HepG2 (cell line): Measurements from ENCODE around the gene SPOPL. TPM values are rescaled to one million over a fixed set of nuclear protein-coding genes. Genes with fewer than 3 reads are reported as not detected.

Experiments used
- FOXK2 ChIP-seq: fragments of 450-650 bp; IDR thresholded peaks from 2 replicates; pipeline ENCODE4 v1.6.1; 2016
- HMG20B ChIP-seq: conservative IDR thresholded peaks from 2 replicates; pipeline ENCODE4 v1.6.1; 2016; ENCODE audit warnings: missing genetic modification reagents, missing compliant biosample characterization
- ISL2 ChIP-seq: sonication (generic); formaldehyde crosslinking; IDR thresholded peaks from 2 replicates; pipeline ENCODE4 v1.5.0; 2020; ENCODE audit warnings: missing genetic modification reagents
- KLF16 ChIP-seq, 2 experiments: sonication (generic) in 1 of 2; formaldehyde crosslinking in 1 of 2; IDR thresholded peaks; 2 replicates each; pipeline versions ENCODE4 v1.6.1 to v1.8.0; 2016 to 2023; ENCODE audit warnings: missing genetic modification reagents in 2 of 2, missing compliant biosample characterization in 1 of 2
- MAFG ChIP-seq: sonication (generic); formaldehyde crosslinking; IDR thresholded peaks from 2 replicates; pipeline ENCODE4 v1.5.1; 2020; ENCODE audit warnings: mild to moderate bottlenecking, missing genetic modification reagents
- MBD4 ChIP-seq: IDR thresholded peaks from 2 replicates; pipeline ENCODE4 v1.6.1; 2012; ENCODE audit warnings: low read length, inconsistent platforms, borderline replicate concordance
- MLLT10 ChIP-seq: sonication (generic); formaldehyde crosslinking; IDR thresholded peaks from 2 replicates; pipeline ENCODE4 v1.4.0; 2020; ENCODE audit warnings: missing genetic modification reagents
- PAX8 ChIP-seq: sonication (generic); formaldehyde crosslinking; IDR thresholded peaks from 2 replicates; pipeline ENCODE4 v1.8.0; 2022; ENCODE audit warnings: mild to moderate bottlenecking, missing genetic modification reagents, borderline replicate concordance
- POGZ ChIP-seq: sonication (generic); formaldehyde crosslinking; IDR thresholded peaks from 2 replicates; pipeline ENCODE4 v1.4.0; 2020; ENCODE audit warnings: mild to moderate bottlenecking, missing genetic modification reagents
- RBAK ChIP-seq: sonication (generic); formaldehyde crosslinking; IDR thresholded peaks from 2 replicates; pipeline ENCODE4 v1.5.1; 2020; ENCODE audit warnings: mild to moderate bottlenecking, missing genetic modification reagents
- REST ChIP-seq, 2 experiments: IDR thresholded peaks; 2 replicates each; pipeline ENCODE4 v1.6.1; 2011 to 2012; ENCODE audit warnings: low read length in 2 of 2, borderline replicate concordance in 1 of 2, low read depth in 1 of 2, mild to moderate bottlenecking in 1 of 2, moderate library complexity in 1 of 2
- RORA ChIP-seq: sonication (generic); formaldehyde crosslinking; IDR thresholded peaks from 2 replicates; pipeline ENCODE4 v1.5.0; 2020; ENCODE audit warnings: mild to moderate bottlenecking, missing genetic modification reagents, moderate library complexity
- STAT6 ChIP-seq: sonication (generic); formaldehyde crosslinking; IDR thresholded peaks from 2 replicates; pipeline ENCODE4 v1.4.0; 2020; ENCODE audit warnings: missing genetic modification reagents, mild to moderate bottlenecking, borderline replicate concordance
- THAP11 ChIP-seq: IDR thresholded peaks from 2 replicates; pipeline ENCODE4 v1.6.1; 2016; ENCODE audit warnings: missing biosample characterization, missing genetic modification reagents
- ZNF337 ChIP-seq: sonication (generic); formaldehyde crosslinking; IDR thresholded peaks from 2 replicates; pipeline ENCODE4 v1.5.1; 2020; ENCODE audit warnings: missing genetic modification reagents, low read depth, mild to moderate bottlenecking, borderline replicate concordance
- ZNF503 ChIP-seq: sonication (generic); formaldehyde crosslinking; IDR thresholded peaks from 2 replicates; pipeline ENCODE4 v1.4.0; 2020; ENCODE audit warnings: missing genetic modification reagents
- ZNF564 ChIP-seq: sonication (generic); formaldehyde crosslinking; IDR thresholded peaks from 2 replicates; pipeline ENCODE4 v1.8.1; 2023; ENCODE audit warnings: mild to moderate bottlenecking, missing genetic modification reagents
- ZNF800 ChIP-seq: sonication (generic); formaldehyde crosslinking; IDR thresholded peaks from 2 replicates; pipeline ENCODE4 v1.4.0; 2020; ENCODE audit warnings: missing genetic modification reagents
- ZNF879 ChIP-seq: sonication (generic); formaldehyde crosslinking; IDR thresholded peaks from 2 replicates; pipeline ENCODE4 v1.8.1; 2023; ENCODE audit warnings: missing genetic modification reagents
- polyA plus RNA-seq, 8 experiments: library from polyadenylated mRNA; depleted of rRNA in 3 of 8; stranded (reverse) in 7 of 8; unstranded in 1 of 8; fragments of >200 nt; fragmentation: Illumina TruSeq in 4 of 8; extraction: Trizol in 4 of 8; gene quantifications; 2 replicates each; pipeline versions ENCODE4 v1.2.1 to v1.2.3, GENCODE V29; 2011 to 2016; ENCODE audit warnings: low read depth in 4 of 8, missing spikeins in 1 of 8, mixed read lengths in 1 of 8; ENCODE audit not compliant: insufficient read depth in 1 of 8
- total RNA-seq, 5 experiments: library from RNA; depleted of rRNA; stranded (reverse); fragments of >200 nt; fragmentation: Illumina TruSeq; extraction: Trizol; gene quantifications; 2 replicates each; pipeline ENCODE4 v1.2.3, GENCODE V29; 2016; ENCODE audit warnings: low read depth in 1 of 5

The SPOPL gene
- total and polyA plus RNA-seq, 2 of the 13 experiments (the other 11 are each of a cell fraction or from before 2014, with no cell fraction given), result 12.6 to 51.6 TPM

GRCh38 chr2:138490673-138491494 is 10.7 kb upstream of the SPOPL start (continued):
- TF ChIP-seq ZNF337 (CRISPR knock-in tag) (no peak), ZNF503 (CRISPR knock-in tag) (peak; percentile 97), ISL2 (peak; percentile 99), PAX8 (CRISPR knock-in tag) (no peak), STAT6 (CRISPR knock-in tag) (peak; percentile 83; the same call in 1 of the 2 replicates), RORA (CRISPR knock-in tag) (no peak), KLF16 (CRISPR knock-in tag; IDR thresholded peaks at IDR 0.05) (peak in 1 of 2 experiments; percentile 94; a peak in 2 of 4 replicates), ZNF879 (CRISPR knock-in tag) (no peak), FOXK2 (0 out of 2 replicates have a peak, but pooled peaks have one; percentile 20), POGZ (peak; percentile 74), REST (IDR thresholded peaks at IDR 0.05; ENCODE audit: borderline replicate concordance in 1 of 2, low read depth in 1 of 2, low read length in 2 of 2) (0 out of 4 replicates have a peak, but pooled peaks of 1 of the 2 experiments have one; percentile 52), MBD4 (peak; percentile 97; the same call in 1 of the 2 replicates), RBAK (CRISPR knock-in tag) (no peak), ZNF800 (0 out of 2 replicates have a peak, but pooled peaks have one; percentile 22), MLLT10 (CRISPR knock-in tag) (no peak), ZNF564 (peak; percentile 23; the same call in 1 of the 2 replicates), MAFG (CRISPR knock-in tag) (no peak), THAP11 (CRISPR knock-in tag) (0 out of 2 replicates have a peak, but pooled peaks have one; percentile 55), HMG20B (CRISPR knock-in tag) (peak; percentile 100)
